Measurements from ENCODE around the gene RXRB. TPM values are rescaled to one million over a fixed set of nuclear protein-coding genes. Genes with fewer than 3 reads are reported as not detected.

RXRB gene
- total RNA-seq, 4 donors from 2014 or later, result 13.9 to 26.7 (median 16.7) TPM

- H3K9me3 ChIP-seq, result no peaks in the 10 kb centered on the region
- H3K4me1 ChIP-seq, result peaks cover 7 to 23% (median 18%) of the 10 kb centered on the region in 3 donors
- H3K27me3 ChIP-seq, result peaks cover 0 to 32% (median 0%) of the 10 kb centered on the region in 4 donors
- WGBS, 2 donors, result 86 to 100% methylated on average over 2 of the region's 4 CpGs
- H3K27ac ChIP-seq, result no peak overlapping the region
- peaks cover 0 to 11% (median 4%) of the 10 kb centered on the region in 3 donors for H3K36me3 ChIP-seq
- TF ChIP-seq POLR2A (IDR thresholded peaks at IDR 0.05), result no peak
- no peak for TF ChIP-seq CTCF (IDR thresholded peaks at IDR 0.05)
- DNase-seq, result no peak
- intact Hi-C loops (cut with DNase I), result no loop called here
- H3K4me3 ChIP-seq, result no peak overlapping the region
Observed at GRCh38 chr6:33216117-33216649, 15.7 kb upstream of the RXRB start.

DNA sequence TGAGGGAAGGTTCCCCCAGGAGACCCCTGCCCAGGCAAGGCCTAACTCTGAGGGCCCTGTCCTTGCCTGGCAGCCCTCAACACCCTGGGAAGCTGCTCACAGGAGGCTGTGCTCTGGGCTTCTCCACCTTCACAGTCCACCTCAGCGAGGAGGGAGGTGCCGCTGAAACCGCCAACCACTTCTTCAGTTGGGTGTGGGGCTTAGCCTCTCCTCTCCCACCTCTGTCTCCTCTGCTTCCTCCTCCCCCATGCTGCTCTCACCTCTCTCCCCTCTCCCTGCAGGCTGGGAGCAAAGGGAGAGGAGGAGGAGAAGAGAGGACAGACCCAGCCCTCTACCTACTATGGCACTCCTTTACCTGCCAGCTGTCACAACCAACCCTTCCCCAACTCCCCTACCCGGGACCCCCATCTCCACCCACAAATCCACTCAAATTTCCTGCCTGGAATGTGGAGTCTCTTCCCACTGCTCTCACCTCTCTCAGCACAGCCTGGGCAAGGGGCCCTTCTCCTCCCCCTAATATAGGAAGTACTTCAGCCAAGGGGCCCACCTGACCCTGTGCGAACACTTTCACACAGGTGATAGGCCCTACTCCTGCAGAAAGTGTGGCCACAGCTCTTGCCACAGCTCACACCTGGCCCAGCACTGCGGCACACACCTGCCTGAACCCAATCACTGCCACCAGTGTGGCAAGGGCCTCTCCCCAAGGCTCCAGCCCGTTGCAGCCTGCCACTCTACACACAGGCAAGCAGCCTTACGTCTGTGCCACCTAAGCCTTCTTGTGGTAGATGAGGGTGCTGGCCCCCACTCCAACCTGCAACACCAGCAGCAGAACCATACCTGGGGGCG, 15.0 kb upstream of the RXRB start:
- Histone ChIP-seq H3K4me1 (peaks cover 7 to 23% (median 18%) of the 10 kb centered on the region in 3 donors), H3K36me3 (peaks cover 0 to 18% (median 4%) of the 10 kb centered on the region in 3 donors), H3K9me3 (no peaks in the 10 kb centered on the region), H3K4me3 (no peak overlapping the region), H3K27ac (no peak overlapping the region), H3K27me3 (peaks cover 0 to 25% (median 0%) of the 10 kb centered on the region in 4 donors)
- intact Hi-C loops (cut with DNase I), result no loop called here
- WGBS, 2 donors, result 70 to 83% methylated on average over 6 to 7 of the region's 9 CpGs
- DNase-seq, result no peak
- TF ChIP-seq POLR2A (IDR thresholded peaks at IDR 0.05) (no peak), CTCF (IDR thresholded peaks at IDR 0.05) (no peak)

- Histone ChIP-seq H3K4me1 (peaks cover 8 to 35% (median 20%) of the 10 kb centered on the region in 3 donors), H3K27ac (peak overlapping the region in 3 of 4 donors; percentile 15 to 50 (median 39)), H3K36me3 (peaks cover 0 to 31% (median 4%) of the 10 kb centered on the region in 3 donors), H3K27me3 (peaks cover 0 to 17% (median 0%) of the 10 kb centered on the region in 4 donors), H3K9me3 (no peaks in the 10 kb centered on the region), H3K4me3 (peak overlapping the region in 3 of 4 donors; percentile 39 to 65 (median 43))
- TF ChIP-seq CTCF (IDR thresholded peaks at IDR 0.05), result no peak
- no peak for TF ChIP-seq POLR2A (IDR thresholded peaks at IDR 0.05)
- intact Hi-C loops (cut with DNase I), result no loop called here
- DNase-seq, result no peak
- WGBS, 2 donors, result 20 to 31% methylated on average over 9 of the region's 9 CpGs
Observed at GRCh38 chr6:33213989-33214335, 13.5 kb upstream of the RXRB start.

- Histone ChIP-seq H3K36me3 (peaks cover 0 to 31% (median 4%) of the 10 kb centered on the region in 3 donors), H3K27ac (peak overlapping the region in 3 of 4 donors; percentile 15 to 50 (median 39)), H3K4me3 (peak overlapping the region; percentile 6 to 65 (median 41)), H3K9me3 (no peaks in the 10 kb centered on the region), H3K4me1 (peaks cover 14 to 39% (median 22%) of the 10 kb centered on the region in 3 donors), H3K27me3 (peaks cover 0 to 14% (median 0%) of the 10 kb centered on the region in 4 donors)
- intact Hi-C loops (cut with DNase I), result no loop called here
- no peak for DNase-seq
- 2 to 3% methylated on average over 20 to 33 of the region's 43 CpGs for WGBS, 2 donors
- TF ChIP-seq POLR2A (IDR thresholded peaks at IDR 0.05) (no peak), CTCF (IDR thresholded peaks at IDR 0.05) (no peak)
Observed at GRCh38 chr6:33213166-33213988, 12.9 kb upstream of the RXRB start.
